ENCODE data around the gene PODN.

Gene PODN

GRCh38 chr1:53051676-53052075, 10.3 kb upstream of the PODN start:
- no peak for DNase-seq (ENCODE audit: low read depth in 2 of 2)

DNA sequence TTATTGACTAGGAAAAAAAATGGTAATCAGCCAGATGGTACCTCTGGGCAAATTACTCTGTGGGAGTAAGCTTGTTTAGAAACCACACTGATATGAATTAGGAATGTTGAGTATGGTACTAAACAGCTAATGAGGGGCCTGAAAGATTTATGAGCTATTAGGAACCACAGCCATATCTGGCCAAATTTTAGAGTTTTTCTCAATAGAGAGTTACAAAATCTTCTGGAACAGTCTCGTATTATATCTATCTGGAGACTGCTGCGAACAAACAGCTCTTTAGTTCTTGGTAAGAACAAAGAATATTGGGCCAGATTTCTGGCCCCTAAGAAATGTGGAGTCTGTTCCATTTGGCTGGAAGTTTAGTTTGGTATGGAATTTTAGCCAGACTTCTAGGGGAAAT, 4.9 kb upstream of the PODN start:
- DNase-seq (ENCODE audit: low read depth in 2 of 2), result no peak

DNA sequence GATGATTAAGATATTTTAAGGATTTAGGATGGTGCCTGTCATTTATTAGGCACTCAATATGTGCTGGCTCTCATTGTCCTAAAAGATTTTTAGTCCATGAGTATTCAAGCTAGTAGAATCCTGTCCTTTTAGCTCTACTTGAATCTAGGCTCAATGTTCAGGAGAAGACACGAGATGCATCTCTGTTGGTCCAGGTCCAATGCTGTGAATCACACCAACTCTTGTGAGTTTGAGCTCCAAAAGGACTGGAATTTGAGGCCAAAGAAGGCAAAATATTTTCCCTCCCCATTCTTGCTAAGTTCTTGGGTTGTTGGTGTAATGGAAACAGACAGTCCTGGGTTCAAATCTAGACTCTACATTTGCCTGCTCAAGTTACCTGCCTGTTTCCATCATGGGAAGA, 1.4 kb upstream of the PODN start:
- DNase-seq (ENCODE audit: low read depth in 2 of 2), result no peak

- DNase-seq (ENCODE audit: low read depth in 2 of 2), result no peak
Observed at GRCh38 chr1:53061123-53061858, 722 bp upstream of the PODN start.

- no peak for DNase-seq (ENCODE audit: low read depth in 2 of 2)
Observed at GRCh38 chr1:53062708-53063591, 937 bp downstream of the PODN start.

- no peak for DNase-seq (ENCODE audit: low read depth in 2 of 2)
Observed at GRCh38 chr1:53063744-53064515, 1.9 kb downstream of the PODN start.

DNA sequence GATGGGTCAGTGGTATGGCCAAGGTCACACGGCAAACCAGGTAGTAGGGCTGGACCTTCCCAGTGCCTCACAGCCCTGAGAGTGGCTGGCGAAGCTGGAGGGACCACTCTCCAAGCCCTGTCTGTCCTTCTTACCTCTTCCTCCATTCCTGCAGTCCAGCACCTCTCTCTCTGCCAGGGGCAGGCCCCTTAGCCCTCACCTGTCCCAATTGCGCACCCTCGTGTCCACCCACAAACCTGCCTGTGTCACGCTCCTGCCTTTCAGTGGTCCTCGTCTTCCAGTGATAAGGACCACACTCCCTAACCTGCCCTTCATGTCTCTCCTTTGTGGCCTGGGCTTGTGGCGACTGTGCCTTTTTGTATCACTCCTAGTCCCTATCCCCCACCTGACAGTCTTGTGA, 3.4 kb downstream of the PODN start:
- DNase-seq (ENCODE audit: low read depth in 2 of 2), result no peak

DNA sequence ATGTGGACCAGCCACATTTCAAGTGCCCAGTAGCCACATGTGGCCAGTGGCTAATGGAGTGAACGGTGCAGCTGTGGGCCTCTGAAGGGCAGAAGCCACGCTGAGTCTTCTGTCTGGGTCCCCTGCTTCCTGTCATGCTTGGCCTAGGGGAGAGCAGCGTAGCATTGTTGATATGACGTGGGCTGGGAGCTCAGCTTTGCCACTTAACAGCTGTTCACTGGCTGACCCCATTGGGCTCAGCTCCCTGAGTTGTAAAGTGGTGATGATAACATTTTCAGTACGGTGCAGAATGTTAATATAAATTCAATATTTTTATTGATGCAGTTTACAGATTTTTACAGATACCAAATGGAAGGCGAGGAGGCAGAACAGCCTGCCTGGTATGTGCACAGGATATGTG, 4.5 kb downstream of the PODN start:
- DNase-seq (ENCODE audit: low read depth in 2 of 2), result no peak

DNA sequence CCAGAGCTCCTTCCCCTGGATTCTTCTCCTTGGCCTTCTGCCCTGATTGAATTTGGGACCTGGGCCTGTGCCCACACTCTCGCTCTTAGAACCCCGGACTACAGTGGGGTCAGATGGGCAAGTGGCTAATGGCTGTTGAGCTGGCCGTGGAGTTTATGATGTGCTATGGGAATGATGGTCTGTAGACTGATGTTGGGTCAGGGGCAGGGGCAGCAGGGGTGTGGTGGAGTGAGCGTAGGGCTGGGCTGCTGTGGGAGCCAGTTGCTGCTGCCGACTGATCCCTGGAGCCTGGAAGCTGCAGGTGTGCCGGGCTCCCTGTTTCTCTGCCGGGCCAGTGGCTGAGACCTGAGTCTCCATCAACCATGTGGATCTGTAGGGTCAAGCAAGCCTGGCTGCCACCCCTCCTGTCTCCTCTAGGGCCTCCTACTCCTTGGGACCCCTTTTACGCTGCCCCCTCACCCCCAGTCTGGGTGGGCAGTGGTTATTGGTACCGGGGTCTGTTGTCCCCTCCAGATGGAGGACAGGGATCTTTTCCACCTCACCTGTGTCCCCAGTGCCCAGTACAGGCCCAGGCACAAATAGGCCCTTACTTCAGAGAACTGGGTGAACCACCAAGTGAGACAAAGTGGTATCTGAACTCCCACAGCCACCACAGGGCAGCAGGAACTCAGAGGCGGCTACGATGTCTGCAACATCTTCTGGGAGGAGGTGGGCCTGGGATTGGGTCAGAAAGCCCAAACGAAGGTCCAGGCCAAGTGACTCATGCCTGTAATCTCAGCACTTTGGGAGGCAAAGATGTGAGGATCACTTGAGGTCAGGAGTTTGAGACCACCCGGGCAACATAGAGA, 5.1 kb downstream of the PODN start:
- no peak for DNase-seq (ENCODE audit: low read depth in 2 of 2)

GRCh38 chr1:53067886-53068285, 5.9 kb downstream of the PODN start:
- no peak for DNase-seq (ENCODE audit: low read depth in 2 of 2)

GRCh38 chr1:53068314-53069099, 6.5 kb downstream of the PODN start:
- DNase-seq (ENCODE audit: low read depth in 2 of 2), result no peak

DNA sequence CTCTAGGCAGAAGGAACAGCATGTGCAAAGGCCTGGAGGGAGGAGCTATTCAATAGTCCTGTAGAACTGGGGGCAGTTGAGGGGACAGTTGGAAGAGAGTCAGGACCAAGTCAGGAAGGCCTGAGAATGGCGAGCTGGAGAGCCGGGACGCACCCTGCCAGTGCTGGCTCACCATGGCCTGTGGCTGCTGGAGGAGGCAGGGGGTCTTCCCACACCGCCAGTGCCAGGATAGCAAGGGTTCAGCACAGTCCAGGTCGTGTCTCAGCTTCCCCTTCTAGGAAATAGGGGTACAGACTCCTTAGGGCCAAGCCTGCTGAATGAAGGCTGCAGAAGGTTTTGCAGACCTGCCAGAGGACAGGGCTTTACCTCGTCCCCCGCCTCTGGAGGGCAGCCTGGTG, 7.3 kb downstream of the PODN start:
- no peak for DNase-seq (ENCODE audit: low read depth in 2 of 2)

DNA sequence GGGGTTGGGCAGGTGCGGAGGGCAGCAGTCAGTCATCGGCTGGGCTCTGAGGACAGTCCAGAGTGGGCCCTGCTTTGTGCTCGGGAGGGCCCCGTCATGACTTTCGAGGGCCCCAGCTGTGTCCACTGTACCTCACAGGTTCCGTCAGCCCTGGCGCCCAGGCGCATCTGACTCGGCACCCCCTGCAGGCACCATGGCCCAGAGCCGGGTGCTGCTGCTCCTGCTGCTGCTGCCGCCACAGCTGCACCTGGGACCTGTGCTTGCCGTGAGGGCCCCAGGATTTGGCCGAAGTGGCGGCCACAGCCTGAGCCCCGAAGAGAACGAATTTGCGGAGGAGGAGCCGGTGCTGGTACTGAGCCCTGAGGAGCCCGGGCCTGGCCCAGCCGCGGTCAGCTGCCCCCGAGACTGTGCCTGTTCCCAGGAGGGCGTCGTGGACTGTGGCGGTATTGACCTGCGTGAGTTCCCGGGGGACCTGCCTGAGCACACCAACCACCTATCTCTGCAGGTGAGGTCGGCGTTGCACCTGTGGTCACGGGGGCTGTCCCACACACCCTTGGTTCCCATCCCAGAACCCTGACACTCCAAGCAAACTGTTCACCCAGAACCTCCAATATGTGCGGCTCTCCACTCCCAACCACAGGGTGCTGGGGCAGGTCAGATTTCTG, 7.8 kb downstream of the PODN start:
- no peak for DNase-seq (ENCODE audit: low read depth in 2 of 2)

DNA sequence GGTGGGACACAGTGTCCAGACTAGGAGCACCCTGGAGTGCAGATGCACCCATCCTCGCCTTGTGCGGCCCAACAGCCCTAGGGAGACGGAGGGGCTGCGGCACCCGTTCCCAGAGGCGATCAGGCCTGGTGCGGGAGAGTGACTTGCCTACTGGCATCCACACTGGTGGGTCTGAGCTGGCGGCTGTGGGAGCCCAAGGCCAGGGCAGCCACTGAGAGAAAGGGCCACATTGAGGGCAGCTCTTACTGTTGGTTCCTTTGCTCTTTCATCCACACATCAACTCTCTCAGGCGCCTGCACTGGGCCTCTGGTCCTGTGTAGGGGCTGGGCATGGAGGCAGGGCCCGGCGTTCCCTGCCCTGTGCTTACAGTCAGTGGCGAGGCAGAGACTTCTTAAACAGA, 8.6 kb downstream of the PODN start:
- no peak for DNase-seq (ENCODE audit: low read depth in 2 of 2)

GRCh38 chr1:53071167-53071865, 9.3 kb downstream of the PODN start:
- no peak for DNase-seq (ENCODE audit: low read depth in 2 of 2)

GRCh38 chr1:53071915-53072314, 9.9 kb downstream of the PODN start:
- no peak for DNase-seq (ENCODE audit: low read depth in 2 of 2)

DNA sequence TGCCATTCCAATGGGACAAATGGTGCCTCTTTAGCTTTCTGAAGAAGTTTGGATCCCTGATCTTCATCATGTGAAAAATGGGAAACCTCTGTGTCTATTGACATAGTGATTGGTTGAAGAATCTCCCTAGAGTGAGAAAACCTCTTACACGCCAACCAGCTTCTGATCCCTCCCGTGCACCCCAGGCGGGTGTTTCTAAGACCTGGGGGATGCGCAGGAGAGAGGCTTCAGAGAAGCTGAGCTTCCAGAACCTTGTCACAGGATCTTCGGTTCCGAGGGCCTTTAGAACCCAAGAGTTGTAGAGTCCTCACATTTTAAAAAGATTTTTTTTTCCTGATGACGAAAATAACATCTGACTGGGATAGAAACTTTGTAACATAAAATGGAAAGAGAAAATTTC, 11.3 kb downstream of the PODN start:
- no peak for DNase-seq (ENCODE audit: low read depth in 2 of 2)

DNA sequence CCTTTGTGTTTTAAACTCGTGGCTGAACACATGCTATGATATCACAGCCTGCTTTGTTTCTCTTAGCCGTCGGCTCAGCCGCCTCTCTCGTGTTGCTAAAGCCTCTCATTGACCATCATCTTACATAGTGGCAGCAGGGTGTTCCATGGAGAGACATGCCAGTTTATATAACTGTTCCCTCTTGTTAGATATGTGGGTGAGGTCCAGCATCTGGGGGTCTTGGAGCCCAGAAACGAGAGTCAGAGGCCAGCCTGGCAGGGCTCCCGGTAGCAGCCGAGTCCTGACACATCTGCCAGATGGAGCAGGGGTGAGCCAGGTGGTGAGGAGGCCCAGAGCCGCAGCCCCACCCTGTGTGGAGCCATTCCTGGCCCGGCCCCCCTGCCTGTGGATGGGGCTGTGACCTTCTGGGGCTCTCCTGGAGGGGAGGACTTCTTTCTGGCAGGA, 11.9 kb downstream of the PODN start:
- DNase-seq (ENCODE audit: low read depth in 2 of 2), result no peak
